Sigmoid colon (tissue), 7 donors: Measurements from ENCODE around the gene DGKQ. TPM values are rescaled to one million over a fixed set of nuclear protein-coding genes. Genes with fewer than 3 reads are reported as not detected.
"Not testable (repeated sequence)": the region's sequence is repeated elsewhere in the genome, so short reads cannot be mapped to it uniquely, and the experiment has no call there.

Experiments used
- DNase-seq: peaks from one replicate; pipeline ENCODE4 v3.0.0-alpha.2; 2019
- H3K27ac ChIP-seq, 4 donors: fragments of 200-600 bp; sonication (generic); one replicate each; pipeline ENCODE4 v1.5.1; 2016 to 2019; ENCODE audit warnings: mild to moderate bottlenecking in 1 of 4
- H3K27me3 ChIP-seq, 3 donors: fragments of 200-600 bp; sonication (generic); one replicate each; pipeline ENCODE4 v1.5.1; 2019; ENCODE audit warnings: mild to moderate bottlenecking in 1 of 3
- H3K36me3 ChIP-seq, 4 donors: fragments of 200-600 bp; sonication (generic); one replicate each; pipeline ENCODE4 v1.5.1; 2016 to 2019
- H3K4me1 ChIP-seq, 4 donors: fragments of 200-600 bp; sonication (generic); one replicate each; pipeline ENCODE4 v1.5.1; 2017 to 2019
- H3K4me3 ChIP-seq, 4 donors: fragments of 200-600 bp; sonication (generic); one replicate each; pipeline ENCODE4 v1.5.1; 2017 to 2019; ENCODE audit warnings: mild to moderate bottlenecking in 2 of 4, moderate library complexity in 1 of 4
- H3K9me3 ChIP-seq, 4 donors: fragments of 200-600 bp in 3 of 4; sonication (generic) in 3 of 4; one replicate each; pipeline versions ENCODE4 v1.5.1 to v1.6.1; 2013 to 2019
- EP300 ChIP-seq, 4 donors: sonication (generic); formaldehyde crosslinking; IDR thresholded peaks; one replicate each; pipeline ENCODE4 v1.6.1; 2017; ENCODE audit warnings: antibody characterized with exemption in 4 of 4
- POLR2A ChIP-seq, 2 donors: fragments of 450-650 bp; IDR thresholded peaks; one replicate each; pipeline ENCODE4 v1.6.1; 2016; ENCODE audit warnings: antibody characterized with exemption in 2 of 2, mild to moderate bottlenecking in 2 of 2, moderate library complexity in 2 of 2
- POLR2AphosphoS5 ChIP-seq, 4 donors: sonication (generic); formaldehyde crosslinking; IDR thresholded peaks; one replicate each; pipeline ENCODE4 v1.6.1; 2017; ENCODE audit warnings: antibody characterized with exemption in 4 of 4
- WGBS, 2 donors: extraction: QIAGEN DNeasy Blood & Tissue Kit; methylation state at CpG; one replicate each; pipeline ENCODE4 v1.1.7; 2013; 5-methylcytosine and 5-hydroxymethylcytosine counted together
- intact Hi-C: fragments of 100-400 bp; cut with DNase I; formaldehyde crosslinking; loops from one replicate; pipeline ENCODE4 v1.15.1; 2023
- polyA plus RNA-seq, 3 donors: library from polyadenylated mRNA; stranded (reverse); fragments of 200-250 nt; gene quantifications; one replicate each; pipeline ENCODE4 v1.2.3, GENCODE V29; 2013
- total RNA-seq, 4 donors: library from RNA; depleted of rRNA; stranded (reverse); fragments of >200 nt; gene quantifications; one replicate each; pipeline ENCODE4 v1.1.0, GENCODE V29; 2016
- TF ChIP-seq, protein P1 (sequence below), 4 experiments: fragments of 450-650 bp in 3 of 4; fragments of 200-600 bp in 1 of 4; IDR thresholded peaks; one replicate each; pipeline ENCODE4 v1.5.1; 2016 to 2019; ENCODE audit warnings: antibody characterized with exemption in 4 of 4, mild to moderate bottlenecking in 3 of 4, moderate library complexity in 2 of 4
- donor health status: healthy with polysubstance abuse.
- donor health status: Bipolar disorder and iron deficiency.
- donor health status: healthy.

DGKQ gene
- total and polyA plus RNA-seq, 7 donors = 3.5 to 26.2 (median 8.9) TPM

DNA sequence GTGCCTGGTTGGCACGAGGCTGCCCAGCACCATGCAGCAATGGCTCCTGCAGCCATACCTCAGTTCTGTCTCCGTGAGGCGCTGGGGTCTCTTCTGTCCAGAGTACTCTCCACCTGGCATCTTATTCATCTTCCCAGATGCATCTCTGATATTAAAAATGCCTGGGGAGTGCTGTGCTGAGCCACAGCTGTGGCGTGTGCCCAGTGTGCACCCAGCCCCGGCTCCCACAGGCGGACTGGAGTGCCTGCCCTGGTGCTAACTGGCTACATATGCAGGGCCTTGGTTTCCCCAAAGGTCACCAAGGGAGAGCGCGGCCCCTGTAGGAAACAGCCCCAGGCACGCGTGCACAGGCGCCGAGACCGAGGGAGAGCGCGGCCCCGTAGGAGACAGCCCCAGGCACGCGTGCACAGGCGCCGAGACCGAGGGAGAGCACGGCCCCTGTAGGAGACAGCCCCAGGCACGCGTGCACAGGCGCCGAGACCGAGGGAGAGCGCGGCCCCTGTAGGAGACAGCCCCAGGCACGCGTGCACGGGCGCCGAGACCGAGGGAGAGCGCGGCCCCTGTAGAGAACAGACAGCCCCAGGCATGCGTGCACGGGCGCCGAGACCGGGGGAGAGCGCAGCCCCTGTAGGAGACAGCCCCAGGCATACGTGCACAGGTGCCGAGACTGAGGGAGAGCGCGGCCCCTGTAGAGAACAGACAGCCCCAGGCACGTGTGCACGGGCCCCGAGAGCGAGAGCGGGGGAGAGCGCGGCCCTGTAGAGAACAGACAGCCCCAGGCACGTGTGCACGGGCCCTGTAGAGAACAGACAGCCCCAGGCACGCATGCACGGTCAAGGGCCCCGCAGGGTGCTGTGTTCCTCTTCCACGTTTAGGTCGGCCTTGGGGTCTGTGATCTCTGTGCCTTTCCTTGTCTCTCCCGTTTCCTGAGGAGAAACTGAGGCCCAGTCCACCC, 26.6 kb downstream of the DGKQ start:
- Histone ChIP-seq H3K36me3 (peaks cover 0 to 8% (median 0%) of the 10 kb centered on the region in 4 donors), H3K4me3 (peak overlapping the region in 1 of 4 donors; percentile 8), H3K27me3 (no peaks in the 10 kb centered on the region), H3K9me3 (no peaks in the 10 kb centered on the region), H3K4me1 (peaks cover 0 to 8% (median 3%) of the 10 kb centered on the region in 4 donors), H3K27ac (no peak overlapping the region)
- intact Hi-C loops = no loop called here
- no peak for DNase-seq
- no peak for TF ChIP-seq POLR2A (IDR thresholded peaks at IDR 0.05)
- no peak for TF ChIP-seq EP300 (IDR thresholded peaks at IDR 0.05)
- TF ChIP-seq, protein P1, sequence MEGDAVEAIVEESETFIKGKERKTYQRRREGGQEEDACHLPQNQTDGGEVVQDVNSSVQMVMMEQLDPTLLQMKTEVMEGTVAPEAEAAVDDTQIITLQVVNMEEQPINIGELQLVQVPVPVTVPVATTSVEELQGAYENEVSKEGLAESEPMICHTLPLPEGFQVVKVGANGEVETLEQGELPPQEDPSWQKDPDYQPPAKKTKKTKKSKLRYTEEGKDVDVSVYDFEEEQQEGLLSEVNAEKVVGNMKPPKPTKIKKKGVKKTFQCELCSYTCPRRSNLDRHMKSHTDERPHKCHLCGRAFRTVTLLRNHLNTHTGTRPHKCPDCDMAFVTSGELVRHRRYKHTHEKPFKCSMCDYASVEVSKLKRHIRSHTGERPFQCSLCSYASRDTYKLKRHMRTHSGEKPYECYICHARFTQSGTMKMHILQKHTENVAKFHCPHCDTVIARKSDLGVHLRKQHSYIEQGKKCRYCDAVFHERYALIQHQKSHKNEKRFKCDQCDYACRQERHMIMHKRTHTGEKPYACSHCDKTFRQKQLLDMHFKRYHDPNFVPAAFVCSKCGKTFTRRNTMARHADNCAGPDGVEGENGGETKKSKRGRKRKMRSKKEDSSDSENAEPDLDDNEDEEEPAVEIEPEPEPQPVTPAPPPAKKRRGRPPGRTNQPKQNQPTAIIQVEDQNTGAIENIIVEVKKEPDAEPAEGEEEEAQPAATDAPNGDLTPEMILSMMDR (IDR thresholded peaks at IDR 0.05) = no peak
- TF ChIP-seq POLR2AphosphoS5 (IDR thresholded peaks at IDR 0.05) = no peak
- 76 to 88% methylated on average over 62 of the region's 62 CpGs for WGBS, 2 donors

DNA sequence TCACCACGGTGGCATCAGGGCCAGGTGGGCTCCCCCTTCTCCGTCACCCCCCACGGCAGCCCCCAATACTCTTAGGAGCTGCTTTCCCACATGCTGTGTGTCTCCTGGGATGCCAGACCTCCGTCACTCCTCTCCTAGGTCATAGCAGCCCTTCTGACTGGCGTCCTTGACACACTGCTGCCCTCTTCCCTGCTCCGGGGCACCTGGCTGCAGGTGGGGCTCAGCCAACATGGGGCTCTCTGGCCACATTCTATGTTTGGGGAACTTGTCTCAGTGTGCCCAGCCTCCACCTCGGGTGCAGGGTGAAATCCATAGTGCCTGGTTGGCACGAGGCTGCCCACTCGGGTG, 27.3 kb downstream of the DGKQ start:
- 80 to 86% methylated on average over 9 of the region's 9 CpGs for WGBS, 2 donors
- peaks cover 0 to under 1% (median 0%) of the 10 kb centered on the region in 4 donors for H3K36me3 ChIP-seq
- peaks cover 0 to 8% (median 3%) of the 10 kb centered on the region in 4 donors for H3K4me1 ChIP-seq
- no peak for DNase-seq
- intact Hi-C loops = no loop called here
- H3K9me3 ChIP-seq = no peaks in the 10 kb centered on the region
- TF ChIP-seq, protein P1 (IDR thresholded peaks at IDR 0.05) = no peak
- TF ChIP-seq POLR2A (IDR thresholded peaks at IDR 0.05) (no peak), POLR2AphosphoS5 (IDR thresholded peaks at IDR 0.05) (no peak), EP300 (IDR thresholded peaks at IDR 0.05) (no peak)
- no peak overlapping the region for H3K27ac ChIP-seq
- H3K4me3 ChIP-seq = no peak overlapping the region
- no peaks in the 10 kb centered on the region for H3K27me3 ChIP-seq

DNA sequence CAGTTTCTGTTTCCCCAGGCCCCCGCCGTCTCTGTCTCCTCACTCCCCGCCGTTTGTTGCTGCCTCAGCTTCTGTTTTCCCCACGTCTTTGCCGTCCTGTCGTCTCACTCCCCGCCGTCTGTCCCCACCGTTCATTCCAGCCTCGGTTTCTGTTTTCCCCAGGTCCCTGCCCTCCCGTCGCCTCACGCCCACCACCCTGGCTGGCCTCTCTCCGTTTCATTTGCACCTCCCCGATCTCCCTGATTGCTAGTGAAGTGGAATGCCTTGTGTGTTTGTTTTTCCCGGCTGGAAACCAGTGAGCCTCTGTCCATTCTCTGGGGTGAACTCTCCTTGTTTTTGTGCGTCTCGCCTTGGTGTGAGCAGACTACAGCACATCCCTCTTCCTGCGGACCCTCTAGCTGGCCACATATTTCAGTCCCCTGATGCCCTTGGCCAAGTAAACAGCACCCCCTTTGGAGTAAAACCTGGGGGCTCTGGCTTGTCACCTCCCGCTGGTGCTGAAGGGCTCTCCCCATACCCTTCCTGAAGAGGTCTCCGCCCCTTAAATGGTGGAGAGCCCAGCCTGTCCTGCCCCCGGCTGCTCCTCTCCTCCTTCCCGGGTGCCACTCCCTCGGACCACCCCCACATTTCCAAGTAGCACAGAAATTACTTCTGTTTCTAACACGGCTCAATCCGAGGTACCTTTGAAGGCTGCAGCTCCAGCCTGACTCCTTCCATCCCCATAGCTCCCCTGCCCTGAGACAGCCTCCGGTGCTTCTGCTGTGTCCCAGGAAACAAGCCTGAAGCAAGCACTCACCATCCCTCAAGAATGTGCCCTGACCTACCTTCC, 27.9 kb downstream of the DGKQ start:
- Histone ChIP-seq H3K4me1 (peaks cover 0 to 8% (median 3%) of the 10 kb centered on the region in 4 donors), H3K27me3 (no peaks in the 10 kb centered on the region), H3K9me3 (no peaks in the 10 kb centered on the region), H3K27ac (no peak overlapping the region), H3K36me3 (no peaks in the 10 kb centered on the region), H3K4me3 (no peak overlapping the region)
- 66 to 83% methylated on average over 28 of the region's 28 CpGs for WGBS, 2 donors
- no peak for DNase-seq
- TF ChIP-seq EP300 (IDR thresholded peaks at IDR 0.05) (no peak), POLR2A (IDR thresholded peaks at IDR 0.05) (no peak), POLR2AphosphoS5 (IDR thresholded peaks at IDR 0.05) (no peak)
- TF ChIP-seq, protein P1 (IDR thresholded peaks at IDR 0.05) = no peak
- intact Hi-C loops = no loop called here

DNA sequence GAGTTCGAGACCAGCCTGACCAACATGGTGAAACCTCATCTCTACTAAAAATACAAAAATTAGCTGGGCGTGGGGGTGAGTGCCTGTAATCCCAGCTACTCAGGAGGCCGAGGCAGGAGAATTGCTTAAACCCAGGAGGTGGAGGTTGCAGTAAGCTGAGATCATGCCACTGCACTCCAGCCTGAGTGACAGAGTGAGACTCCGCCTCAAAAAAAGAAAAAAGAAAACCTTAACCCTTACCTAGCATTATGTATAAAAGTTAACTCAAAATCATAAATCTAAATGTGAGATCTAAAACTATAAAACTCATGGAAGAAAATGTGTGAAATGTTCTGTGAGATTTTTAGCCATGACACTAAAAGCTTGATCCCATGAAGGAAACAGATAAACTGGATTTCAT, 33.9 kb downstream of the DGKQ start:
- H3K4me3 ChIP-seq, H3K4me1 ChIP-seq, H3K27me3 ChIP-seq, DNase-seq, H3K36me3 ChIP-seq, H3K27ac ChIP-seq, H3K9me3 ChIP-seq: not testable (repeated sequence)
- WGBS, 2 donors = 84 to 91% methylated on average over 4 of the region's 4 CpGs
- intact Hi-C loops = loop anchor here (10.0 kb wide), 1 partner anchor 265 kb away; the partner anchor contains the start of genes ATP5ME and MYL5

DNA sequence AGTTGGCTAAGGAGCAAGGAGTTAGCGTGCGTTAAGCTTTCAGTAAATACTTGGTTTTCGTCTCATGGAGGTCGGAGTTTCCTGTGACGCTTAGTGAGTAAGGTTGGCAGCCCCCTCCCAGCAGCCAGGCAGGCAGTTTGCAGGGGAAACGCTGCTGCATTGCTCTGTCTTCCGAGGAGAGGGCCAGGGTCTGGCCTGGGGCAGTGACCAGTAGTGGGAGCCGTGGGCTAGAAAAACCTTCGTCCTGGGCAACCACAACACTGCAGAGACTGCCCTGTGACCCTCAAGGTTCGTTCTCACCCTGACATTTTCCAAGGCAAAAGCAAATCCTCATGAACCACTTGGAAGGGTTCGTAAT, 40.7 kb downstream of the DGKQ start:
- intact Hi-C loops = loop anchor here (2.0 to 10.0 kb wide), 4 partner anchors 40 to 258 kb away; partner anchors contain the start of genes ATP5ME, DGKQ and MYL5
- Histone ChIP-seq H3K36me3 (no peaks in the 10 kb centered on the region), H3K9me3 (no peaks in the 10 kb centered on the region), H3K4me1 (peaks cover 0 to 47% (median 37%) of the 10 kb centered on the region in 4 donors), H3K4me3 (peak overlapping the region; percentile 88 to 100 (median 98)), H3K27ac (peak overlapping the region; percentile 89 to 95 (median 94)), H3K27me3 (no peaks in the 10 kb centered on the region)
- no peak for DNase-seq
- 1 to 4% methylated on average over 11 of the region's 11 CpGs for WGBS, 2 donors
- TF ChIP-seq, protein P1 (IDR thresholded peaks at IDR 0.05) = no peak
- TF ChIP-seq EP300 (IDR thresholded peaks at IDR 0.05) (no peak), POLR2A (IDR thresholded peaks at IDR 0.05) (no peak), POLR2AphosphoS5 (IDR thresholded peaks at IDR 0.05) (no peak)
